HG02588 (cell line): ENCODE results near the gene TTC9B.

ENCODE experiments used
- ATAC-seq: cut with Tn5 transposase; IDR thresholded peaks from one replicate; pipeline ENCODE4 v1.9.1; 2021; ENCODE audit warnings: mild to moderate bottlenecking, moderate library complexity; ENCODE audit not compliant: unreplicated experiment

The TTC9B gene

GRCh38 chr19:40249201-40249600, 31.0 kb upstream of the TTC9B start:
- no peak for ATAC-seq

- ATAC-seq: no peak
Observed at GRCh38 chr19:40247735-40248262, 29.6 kb upstream of the TTC9B start.

GRCh38 chr19:40247178-40247577, 29.0 kb upstream of the TTC9B start:
- ATAC-seq: no peak

- ATAC-seq: no peak
Observed at GRCh38 chr19:40246292-40247073, 28.3 kb upstream of the TTC9B start.

GRCh38 chr19:40245506-40246128, 27.4 kb upstream of the TTC9B start:
- no peak for ATAC-seq

GRCh38 chr19:40244579-40245317, 26.6 kb upstream of the TTC9B start:
- no peak for ATAC-seq

- no peak for ATAC-seq
Observed at GRCh38 chr19:40243181-40243580, 25.0 kb upstream of the TTC9B start.

GRCh38 chr19:40242480-40242879, 24.3 kb upstream of the TTC9B start:
- no peak for ATAC-seq

- no peak for ATAC-seq
Observed at GRCh38 chr19:40241809-40242384, 23.7 kb upstream of the TTC9B start.

- no peak for ATAC-seq
Observed at GRCh38 chr19:40241125-40241808, 23.1 kb upstream of the TTC9B start.

GRCh38 chr19:40240332-40240731, 22.1 kb upstream of the TTC9B start:
- no peak for ATAC-seq

- ATAC-seq: no peak
Observed at GRCh38 chr19:40239415-40240226, 21.4 kb upstream of the TTC9B start.

GRCh38 chr19:40238775-40239174, 20.6 kb upstream of the TTC9B start:
- no peak for ATAC-seq

GRCh38 chr19:40237791-40238190, 19.6 kb upstream of the TTC9B start:
- ATAC-seq: no peak

GRCh38 chr19:40236366-40236765, 18.2 kb upstream of the TTC9B start:
- no peak for ATAC-seq

- no peak for ATAC-seq
Observed at GRCh38 chr19:40236026-40236355, 17.8 kb upstream of the TTC9B start.

- no peak for ATAC-seq
Observed at GRCh38 chr19:40235238-40236025, 17.2 kb upstream of the TTC9B start.

- ATAC-seq: no peak
Observed at GRCh38 chr19:40234429-40235237, 16.4 kb upstream of the TTC9B start.
